WI38 (cell line): ENCODE data around the gene PLXDC2.

Experiments used
- H3K4me3 ChIP-seq: 2 replicates; pipeline ENCODE4 v1.5.1; 2011; ENCODE audit warnings: low read depth, mild to moderate bottlenecking, control low read depth, low read length
- CTCF ChIP-seq: IDR thresholded peaks from 2 replicates; pipeline ENCODE4 v1.5.1; 2012; ENCODE audit warnings: low read depth, mild to moderate bottlenecking, control low read depth, low read length

The PLXDC2 gene

GRCh38 chr10:19874791-19875190, 58.6 kb downstream of the PLXDC2 start:
- no peak overlapping the region for H3K4me3 ChIP-seq
- TF ChIP-seq CTCF: no peak

GRCh38 chr10:19876570-19876969, 60.3 kb downstream of the PLXDC2 start:
- H3K4me3 ChIP-seq: no peak overlapping the region
- TF ChIP-seq CTCF: no peak

GRCh38 chr10:19877466-19878255, 61.4 kb downstream of the PLXDC2 start:
- no peak overlapping the region for H3K4me3 ChIP-seq
- TF ChIP-seq CTCF: no peak

- no peak for TF ChIP-seq CTCF
- no peak overlapping the region for H3K4me3 ChIP-seq
These were observed 66.4 kb downstream of the PLXDC2 start for GRCh38 chr10:19882621-19883020.

- no peak for TF ChIP-seq CTCF
- no peak overlapping the region for H3K4me3 ChIP-seq
These were observed 71.9 kb downstream of the PLXDC2 start for GRCh38 chr10:19888061-19888660.

- H3K4me3 ChIP-seq: no peak overlapping the region
- TF ChIP-seq CTCF: no peak
These were observed 73.0 kb downstream of the PLXDC2 start for GRCh38 chr10:19889256-19889655.

GRCh38 chr10:19891429-19891828, 75.2 kb downstream of the PLXDC2 start:
- no peak overlapping the region for H3K4me3 ChIP-seq
- no peak for TF ChIP-seq CTCF
